ENCODE measurements around the gene TUBG2. TPM values are rescaled to one million over a fixed set of nuclear protein-coding genes. Genes with fewer than 3 reads are reported as not detected.

TUBG2 gene
- total RNA-seq, 1 experiment from 2014 or later, result 21.3 TPM

GRCh38 chr17:42632949-42633444, 26.1 kb upstream of the TUBG2 start:
- no peaks in the 10 kb centered on the region for H3K36me3 Mint-ChIP-seq (ENCODE audit: insufficient read depth, unreplicated experiment)
- intact Hi-C loops (cut with micrococcal nuclease), result no loop called here
- no peaks in the 10 kb centered on the region for H3K27me3 Mint-ChIP-seq (ENCODE audit: insufficient read depth, unreplicated experiment)
- no TSS peak for BruUV-seq (replicated peaks)
- no peak overlapping the region for H3K4me3 Mint-ChIP-seq (ENCODE audit: unreplicated experiment)
- POLR2A ChIA-PET, result interaction anchor here (1.1 to 1.7 kb wide), 3 partner anchors 11 to 34 kb away, joined by 4 to 7 read pairs (median 6); partner anchors contain the start of genes RETREG3 and TUBG1
- DNase-seq (ENCODE audit: unreplicated experiment), result no peak
- H3K9me3 Mint-ChIP-seq (ENCODE audit: unreplicated experiment), result no peaks in the 10 kb centered on the region
- H3K4me1 Mint-ChIP-seq (ENCODE audit: insufficient read depth, unreplicated experiment), result peaks cover 7% of the 10 kb centered on the region
- no peak overlapping the region for H3K27ac Mint-ChIP-seq (ENCODE audit: low read depth, unreplicated experiment)
- no peak for TF ChIP-seq CTCF (IDR thresholded peaks at IDR 0.05; ENCODE audit: unreplicated experiment)
- CTCF ChIA-PET, result interaction anchor here (0.7 to 1.0 kb wide), 3 partner anchors 15 to 46 kb away, joined by 3 read pairs; no protein-coding TSS in a partner anchor

GRCh38 chr17:42639525-42640113, 19.5 kb upstream of the TUBG2 start:
- ChIA-PET POLR2A (no interaction called here), CTCF (no interaction called here)
- no peak overlapping the region for H3K27ac Mint-ChIP-seq (ENCODE audit: low read depth, unreplicated experiment)
- H3K9me3 Mint-ChIP-seq (ENCODE audit: unreplicated experiment), result no peaks in the 10 kb centered on the region
- intact Hi-C loops (cut with micrococcal nuclease), result no loop called here
- peaks cover 16% of the 10 kb centered on the region for H3K27me3 Mint-ChIP-seq (ENCODE audit: insufficient read depth, unreplicated experiment)
- H3K4me1 Mint-ChIP-seq (ENCODE audit: insufficient read depth, unreplicated experiment), result no peaks in the 10 kb centered on the region
- no peak overlapping the region for H3K4me3 Mint-ChIP-seq (ENCODE audit: unreplicated experiment)
- no peak for TF ChIP-seq CTCF (IDR thresholded peaks at IDR 0.05; ENCODE audit: unreplicated experiment)
- no TSS peak for BruUV-seq (replicated peaks)
- no peaks in the 10 kb centered on the region for H3K36me3 Mint-ChIP-seq (ENCODE audit: insufficient read depth, unreplicated experiment)
- no peak for DNase-seq (ENCODE audit: unreplicated experiment)

- POLR2A ChIA-PET, result no interaction called here
- H3K36me3 Mint-ChIP-seq (ENCODE audit: insufficient read depth, unreplicated experiment), result no peaks in the 10 kb centered on the region
- CTCF ChIA-PET, result no interaction called here
- no peak for TF ChIP-seq CTCF (IDR thresholded peaks at IDR 0.05; ENCODE audit: unreplicated experiment)
- BruUV-seq (replicated peaks), result no TSS peak
- no peak for DNase-seq (ENCODE audit: unreplicated experiment)
- no peak overlapping the region for H3K27ac Mint-ChIP-seq (ENCODE audit: low read depth, unreplicated experiment)
- intact Hi-C loops (cut with micrococcal nuclease), result no loop called here
- H3K9me3 Mint-ChIP-seq (ENCODE audit: unreplicated experiment), result no peaks in the 10 kb centered on the region
- H3K27me3 Mint-ChIP-seq (ENCODE audit: insufficient read depth, unreplicated experiment), result peaks cover 16% of the 10 kb centered on the region
- H3K4me1 Mint-ChIP-seq (ENCODE audit: insufficient read depth, unreplicated experiment), result no peaks in the 10 kb centered on the region
- no peak overlapping the region for H3K4me3 Mint-ChIP-seq (ENCODE audit: unreplicated experiment)
Observed at GRCh38 chr17:42640121-42640520, 19.0 kb upstream of the TUBG2 start.

GRCh38 chr17:42642336-42642735, 16.7 kb upstream of the TUBG2 start:
- H3K27me3 Mint-ChIP-seq (ENCODE audit: insufficient read depth, unreplicated experiment), result peaks cover 16% of the 10 kb centered on the region
- CTCF ChIA-PET, result interaction anchor here (0.6 to 0.9 kb wide), 2 partner anchors 12 to 608 kb away, joined by 3 read pairs; no protein-coding TSS in a partner anchor

More at GRCh38 chr17:42642336-42642735, 16.7 kb upstream of the TUBG2 start:
- POLR2A ChIA-PET, result interaction anchor here (1.2 kb wide), 1 partner anchor 33 kb away, joined by 5 read pairs; the partner anchor contains the start of genes RETREG3 and TUBG1
- no peak overlapping the region for H3K27ac Mint-ChIP-seq (ENCODE audit: low read depth, unreplicated experiment)
- no peak for DNase-seq (ENCODE audit: unreplicated experiment)
- no peaks in the 10 kb centered on the region for H3K4me1 Mint-ChIP-seq (ENCODE audit: insufficient read depth, unreplicated experiment)
- intact Hi-C loops (cut with micrococcal nuclease), result no loop called here
- H3K36me3 Mint-ChIP-seq (ENCODE audit: insufficient read depth, unreplicated experiment), result no peaks in the 10 kb centered on the region
- no peak overlapping the region for H3K4me3 Mint-ChIP-seq (ENCODE audit: unreplicated experiment)
- no peak for TF ChIP-seq CTCF (IDR thresholded peaks at IDR 0.05; ENCODE audit: unreplicated experiment)
- H3K9me3 Mint-ChIP-seq (ENCODE audit: unreplicated experiment), result no peaks in the 10 kb centered on the region
- no TSS peak for BruUV-seq (replicated peaks)
